Fibroblast of skin of left quadriceps (primary cell): ENCODE data around the gene GRB2.
"Not testable (repeated sequence)": the region's sequence is repeated elsewhere in the genome, so short reads cannot be mapped to it uniquely, and the experiment has no call there.

ENCODE experiments used
- DNase-seq, 2 experiments: peaks; one replicate each; pipeline ENCODE4 v3.0.0-alpha.2; 2013; ENCODE audit warnings: low read depth in 2 of 2

The GRB2 gene

DNA sequence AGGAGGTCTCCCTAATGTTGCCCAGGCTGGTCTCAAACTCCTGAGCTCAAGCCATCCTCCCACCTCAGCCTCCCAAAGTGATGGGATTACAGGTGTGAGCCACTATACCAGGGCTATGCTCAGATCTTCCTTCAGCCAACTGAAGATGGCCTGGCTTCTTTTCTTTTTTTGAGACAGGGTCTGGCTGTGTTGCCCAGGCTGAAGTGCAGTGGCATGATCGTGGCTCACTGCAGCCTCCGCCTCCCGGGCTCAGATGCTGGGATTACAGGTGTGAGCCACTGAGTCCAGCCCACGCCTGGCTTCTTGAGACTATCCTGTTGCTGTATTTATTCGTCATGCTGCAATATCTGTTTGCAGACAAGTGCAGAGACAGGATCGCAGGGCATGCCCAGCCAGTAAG lies 120.4 kb downstream of the GRB2 start:
- DNase-seq: no peak

DNA sequence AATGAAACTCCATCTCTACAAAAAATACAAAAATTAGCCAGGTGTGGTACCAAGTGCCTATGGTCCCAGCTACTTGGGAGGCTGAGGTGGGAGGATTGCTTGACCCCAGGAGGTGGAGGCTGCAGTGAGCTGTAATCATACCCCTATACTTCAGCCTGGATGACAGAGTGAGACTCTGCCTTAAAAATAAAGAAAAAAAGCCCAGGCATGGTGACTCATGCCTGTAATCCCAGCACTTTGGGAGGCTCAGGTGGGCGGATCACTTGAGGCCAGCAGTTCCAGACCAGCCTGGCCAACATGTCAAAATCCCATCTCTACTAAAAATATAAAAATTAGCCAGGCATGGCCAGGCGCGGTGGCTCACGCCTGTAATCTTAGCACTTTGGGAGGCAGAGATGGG lies 125.3 kb downstream of the GRB2 start:
- not testable (repeated sequence) for DNase-seq

DNA sequence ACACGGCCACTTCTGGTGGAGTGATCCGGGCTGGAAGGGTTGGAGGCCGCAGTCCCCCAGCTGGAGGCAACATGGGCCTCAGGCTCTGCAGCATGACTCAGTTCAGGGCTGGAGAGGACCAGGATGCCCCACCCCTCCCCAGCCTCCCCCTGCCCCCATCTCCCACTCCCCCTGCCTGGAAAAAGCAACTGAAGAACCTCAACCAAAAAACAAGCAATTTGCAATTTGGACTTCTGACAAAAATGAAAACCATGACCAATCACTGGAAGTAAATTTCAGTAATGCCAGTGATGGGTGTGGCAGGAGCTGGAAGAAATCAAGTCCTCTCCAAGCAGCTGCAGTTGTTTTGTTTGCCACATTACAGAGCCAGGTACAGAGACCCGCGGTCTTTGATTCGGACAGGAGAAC lies 127.8 kb downstream of the GRB2 start:
- DNase-seq: no peak

DNA sequence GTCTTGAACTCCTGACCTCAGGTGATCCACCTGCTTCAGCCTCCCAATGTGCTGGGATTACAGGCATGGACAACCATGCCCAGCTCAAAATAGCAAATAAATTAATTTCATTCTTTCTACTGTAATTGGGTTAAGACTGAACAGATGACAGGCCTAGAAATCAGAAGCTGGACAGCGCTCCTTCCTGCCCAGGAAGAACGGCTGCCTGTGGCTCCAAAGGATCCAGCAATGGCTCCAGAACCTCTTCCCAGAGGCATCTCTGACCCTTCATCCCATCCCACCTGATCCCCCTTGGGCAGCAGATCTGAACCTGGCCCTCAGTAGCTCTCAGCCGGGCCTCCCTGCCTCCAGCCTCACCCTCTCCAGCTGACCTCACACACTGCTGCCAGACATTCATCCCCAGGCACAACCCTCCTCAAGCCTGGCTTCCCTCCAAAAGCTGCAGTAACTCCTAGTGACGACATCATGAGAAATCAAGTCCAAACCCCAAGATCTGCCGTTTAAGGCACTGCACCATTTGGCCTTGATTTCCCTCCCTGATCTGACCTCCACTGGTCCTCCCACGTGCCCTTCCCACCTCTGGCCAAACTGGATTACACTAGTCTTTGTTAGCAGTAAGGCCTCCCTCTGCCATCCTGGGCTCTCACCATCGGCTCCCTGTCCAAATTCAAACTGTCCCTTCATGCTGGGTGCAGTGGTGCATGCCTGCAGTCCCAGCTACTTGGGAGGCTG lies 131.3 kb downstream of the GRB2 start:
- DNase-seq: no peak

DNA sequence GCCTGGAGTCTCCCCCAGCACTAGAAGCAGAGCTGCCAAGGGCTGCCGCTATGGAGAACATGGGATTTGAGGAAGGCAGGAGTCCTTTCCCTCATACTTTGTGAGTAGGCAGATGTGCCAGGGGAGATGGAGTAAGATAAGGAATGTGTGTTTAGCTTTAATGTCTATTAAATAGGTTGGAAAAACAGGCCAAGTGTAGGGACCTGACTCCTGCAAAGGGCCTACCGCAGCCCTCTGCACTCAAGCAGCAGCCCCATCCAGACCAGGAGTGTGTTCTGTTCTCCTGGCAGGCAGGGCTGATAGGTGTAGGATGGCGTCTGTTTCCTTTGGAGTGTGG lies 132.7 kb downstream of the GRB2 start:
- no peak for DNase-seq

DNA sequence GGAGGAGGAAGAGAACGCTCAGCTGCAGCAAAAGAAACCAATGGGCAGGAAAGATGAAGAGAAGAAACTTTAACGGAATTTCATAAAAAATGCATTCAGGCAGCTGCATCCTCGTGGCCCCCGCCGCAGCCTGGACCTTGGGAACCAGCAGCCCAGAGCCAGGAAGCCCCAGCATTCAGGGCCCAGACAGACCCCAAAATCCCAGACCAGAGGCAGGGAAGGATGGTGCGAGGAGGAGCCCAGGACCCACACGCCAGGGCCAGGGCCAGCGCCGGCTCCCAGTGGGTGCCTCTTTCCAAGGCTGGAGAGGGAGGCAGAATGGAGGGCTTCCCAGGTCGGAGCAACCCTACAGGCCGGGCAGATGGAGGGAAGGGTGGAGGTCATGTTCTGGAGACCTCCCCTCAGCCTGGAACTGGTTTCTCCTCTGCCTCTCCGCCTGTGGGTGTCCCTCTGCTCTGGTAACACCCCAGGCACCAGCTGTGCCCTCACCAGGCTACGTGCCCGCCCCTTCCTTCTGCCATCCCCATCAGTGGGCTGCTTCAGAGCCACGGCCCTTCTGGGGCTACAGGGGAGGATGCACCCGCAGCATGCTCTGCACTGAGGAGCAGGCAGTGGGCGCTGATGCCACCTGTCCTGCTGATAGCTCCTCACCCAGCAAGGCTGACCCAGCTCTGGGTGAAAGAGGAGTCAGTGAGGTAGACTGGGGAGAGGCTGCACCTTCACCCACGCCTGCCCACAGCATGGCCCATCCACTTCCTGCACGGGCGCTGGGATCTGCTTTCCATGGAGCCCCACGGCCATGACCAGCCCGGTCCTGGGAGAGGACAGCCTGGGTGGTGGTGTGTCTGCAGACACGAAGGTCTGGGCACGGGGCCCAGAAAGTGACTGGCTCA lies 133.3 kb downstream of the GRB2 start:
- DNase-seq: no peak

DNA sequence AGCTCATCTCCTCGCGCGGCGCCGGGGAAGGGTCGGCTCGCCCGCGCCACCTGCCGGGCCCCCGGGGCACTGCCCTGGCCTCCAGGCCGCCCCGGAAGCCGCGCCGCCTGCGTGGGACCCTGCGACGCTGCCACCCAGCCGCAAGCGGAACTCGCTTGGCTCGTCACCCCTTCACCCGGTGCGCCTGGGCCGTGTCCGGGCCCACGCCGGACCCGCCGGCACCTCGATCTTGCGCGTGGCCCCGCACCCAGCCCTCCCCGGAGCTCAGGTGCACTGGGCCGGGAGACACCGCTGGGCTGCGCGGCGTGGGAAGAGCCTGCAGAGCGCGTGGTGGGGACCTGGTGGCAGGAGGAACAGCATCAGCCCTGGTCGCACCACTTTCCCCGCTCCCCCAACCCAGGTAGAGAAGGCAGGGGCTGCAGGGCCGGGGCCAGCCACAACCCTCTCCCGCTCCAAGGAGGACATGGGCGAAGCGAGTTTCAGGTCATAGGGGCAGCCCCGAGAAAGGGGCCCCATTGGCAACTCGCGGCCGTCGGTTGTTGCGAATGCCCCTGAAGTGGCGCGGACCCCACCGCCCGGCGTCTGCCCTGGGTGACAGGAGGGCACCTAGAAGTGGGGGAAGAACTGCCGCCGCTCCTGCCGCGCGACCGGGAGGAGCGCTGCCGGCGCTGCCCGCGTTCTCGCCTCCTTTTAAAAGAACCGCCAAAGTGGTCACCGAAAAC lies 134.1 kb downstream of the GRB2 start:
- DNase-seq: no peak

DNA sequence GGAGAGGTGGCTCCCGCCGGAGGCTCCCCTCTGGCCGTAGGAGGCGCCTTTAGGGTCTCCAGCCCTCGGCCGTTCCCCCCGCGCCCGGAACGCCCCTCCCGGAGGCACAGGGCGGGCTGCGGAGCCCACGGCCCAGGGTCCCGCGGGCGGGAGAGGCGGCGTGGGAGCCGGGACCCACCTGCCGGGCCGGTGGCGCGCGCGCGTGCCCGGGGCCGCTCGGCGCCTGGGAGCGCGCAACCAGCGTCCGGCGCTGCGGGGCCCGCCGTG lies 134.6 kb downstream of the GRB2 start, which contains the start of gene MIF4GD:
TSS of gene MIF4GD (minus strand) at position 266 of the 267 bp plus-strand sequence. CDS start 1,036 bp downstream, outside the sequence.
- no peak for DNase-seq

DNA sequence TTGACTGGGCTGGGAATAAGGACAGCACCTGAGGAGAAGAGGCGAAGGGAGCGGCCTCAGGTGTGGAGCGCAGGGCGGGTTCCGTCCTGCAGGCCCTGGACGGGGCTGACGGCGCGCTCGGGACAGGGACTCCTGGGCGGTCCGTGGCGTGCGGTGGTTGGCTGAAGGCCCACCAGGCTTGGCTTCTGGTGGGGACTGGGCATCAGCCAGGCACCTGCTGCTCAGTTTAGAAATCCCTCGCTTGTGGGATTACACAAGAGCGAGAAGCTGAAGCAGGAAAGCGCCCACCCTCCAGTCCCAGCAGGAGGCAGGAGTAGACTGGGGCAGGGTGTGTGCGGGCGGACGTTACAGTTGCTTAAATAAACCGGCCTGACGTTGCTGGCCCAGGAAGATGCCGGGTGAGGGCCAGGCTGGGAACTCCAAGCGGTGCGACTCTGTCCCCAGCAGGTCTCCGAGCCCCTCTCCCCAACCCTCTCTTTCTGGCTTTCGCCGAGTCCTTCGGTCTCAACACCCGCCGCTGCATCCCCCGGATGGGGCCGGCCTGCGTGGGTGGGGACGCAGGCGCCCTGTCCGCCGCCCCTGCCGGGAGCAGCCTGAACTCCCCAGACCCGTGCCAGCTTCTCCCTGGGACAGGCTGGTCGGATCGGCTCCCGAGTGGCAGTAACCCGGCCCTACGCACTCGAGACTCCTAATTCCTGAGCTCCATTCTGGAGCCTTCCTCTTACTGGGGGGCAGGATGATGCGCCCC lies 135.1 kb downstream of the GRB2 start:
- DNase-seq: no peak

DNA sequence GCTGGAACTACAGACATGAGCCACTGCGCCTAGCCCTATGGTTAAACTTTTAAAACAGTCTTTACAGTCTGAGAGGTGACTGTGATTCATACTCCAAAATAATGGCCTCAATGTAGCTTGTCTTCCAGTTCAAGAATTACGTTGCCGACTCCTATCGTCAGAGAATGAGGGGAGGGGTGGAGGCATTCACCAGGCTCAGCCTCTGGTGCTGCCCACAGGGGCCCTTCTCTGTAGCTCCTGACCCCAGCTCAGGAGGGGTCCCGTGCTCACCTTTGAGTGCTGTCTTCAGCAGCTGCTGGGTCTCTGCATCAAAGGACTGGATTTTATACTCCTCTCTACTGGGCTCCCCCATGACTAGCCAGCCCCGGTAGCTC lies 135.6 kb downstream of the GRB2 start:
- no peak for DNase-seq
